Lung (tissue), 12 donors: ENCODE data around the gene TMEM255A. TPM values are rescaled to one million over a fixed set of nuclear protein-coding genes. Genes with fewer than 3 reads are reported as not detected.

Source experiments
- ATAC-seq: fragments of 200-7000 bp; cut with Tn5 transposase; one replicate; pipeline ENCODE4 v1.9.1; 2020; ENCODE audit warnings: moderate number of reproducible peaks; ENCODE audit not compliant: insufficient read depth, low FRiP score
- DNase-seq, 3 donors: peaks; one replicate each; pipeline ENCODE4 v3.0.0-alpha.2; 2013 to 2017
- H3K27ac ChIP-seq, 2 donors: one replicate each; pipeline ENCODE4 v1.5.1; 2013; ENCODE audit warnings: mild to moderate bottlenecking in 2 of 2, moderate library complexity in 2 of 2, control low read depth in 1 of 2, inconsistent platforms in 1 of 2, low read depth in 1 of 2, low read length in 1 of 2
- H3K27me3 ChIP-seq, 3 donors: one replicate each; pipeline ENCODE4 v1.5.1; 2013; ENCODE audit warnings: low read length in 2 of 3; ENCODE audit not compliant: control insufficient read depth in 3 of 3, insufficient read depth in 3 of 3
- H3K36me3 ChIP-seq, 4 donors: one replicate each; pipeline ENCODE4 v1.5.1; 2013; ENCODE audit warnings: low read length in 4 of 4, mild to moderate bottlenecking in 1 of 4, moderate library complexity in 1 of 4; ENCODE audit not compliant: control insufficient read depth in 4 of 4, insufficient read depth in 4 of 4
- H3K4me1 ChIP-seq, 5 donors: one replicate each; pipeline ENCODE4 v1.5.1; 2013; ENCODE audit warnings: low read length in 5 of 5, mild to moderate bottlenecking in 2 of 5, moderate library complexity in 1 of 5; ENCODE audit not compliant: control insufficient read depth in 5 of 5, insufficient read depth in 5 of 5
- H3K4me3 ChIP-seq: one replicate; pipeline ENCODE4 v1.5.1; 2013; ENCODE audit warnings: mild to moderate bottlenecking, control low read depth, moderate library complexity
- H3K9ac ChIP-seq, 2 donors: one replicate each; pipeline ENCODE4 v1.5.1; 2013; ENCODE audit warnings: low read length in 2 of 2, control low read depth in 1 of 2; ENCODE audit not compliant: insufficient read depth in 1 of 2
- H3K9me3 ChIP-seq, 4 donors: one replicate each; pipeline ENCODE4 v1.5.1; 2013; ENCODE audit warnings: low read length in 3 of 4, mild to moderate bottlenecking in 1 of 4, moderate library complexity in 1 of 4; ENCODE audit not compliant: control insufficient read depth in 4 of 4, insufficient read depth in 3 of 4
- CTCF ChIP-seq: IDR thresholded peaks from 2 replicates; pipeline ENCODE4 v1.5.1; 2012; ENCODE audit warnings: mild to moderate bottlenecking; ENCODE audit errors: control extremely low read depth, extremely low read depth
- WGBS, 2 donors: extraction: QIAGEN DNeasy Blood & Tissue Kit; methylation state at CpG; one replicate each; pipeline ENCODE4 v1.1.7; 2013; 5-methylcytosine and 5-hydroxymethylcytosine counted together
- polyA plus RNA-seq, 2 donors: library from polyadenylated mRNA; stranded (reverse); fragments of 200-250 nt; gene quantifications; one replicate each; pipeline ENCODE4 v1.2.1, GENCODE V29; 2013
- total RNA-seq, 2 donors: library from RNA; depleted of rRNA in 1 of 2; stranded (reverse); fragments of >200 nt in 1 of 2; gene quantifications; one replicate each; pipeline ENCODE4 v1.2.1, GENCODE V29; 2014 to 2021
- donor health status: control.
- donor health status: control.
- donor health status: Bipolar disorder and iron deficiency.
- donor health status: healthy.
- donor health status: DM: yes; HTN: yes; CAD: no.

TMEM255A gene
- total and polyA plus RNA-seq, 4 donors: 0.20 to 0.80 (median 0.45) TPM

GRCh38 chrX:120238933-120239332 is 72.3 kb downstream of the TMEM255A start:
- no peak for TF ChIP-seq CTCF
- Histone ChIP-seq H3K9me3 (no peaks in the 10 kb centered on the region), H3K4me1 (peaks cover 0 to 3% (median 0%) of the 10 kb centered on the region in 5 donors), H3K27ac (no peak overlapping the region), H3K36me3 (peaks cover 0 to 1% (median 0%) of the 10 kb centered on the region in 4 donors), H3K4me3 (no peak overlapping the region), H3K27me3 (no peaks in the 10 kb centered on the region), H3K9ac (no peak overlapping the region)
- ATAC-seq (no peak), DNase-seq (no peak)
- WGBS, 2 donors: 75 to 88% methylated on average over 4 of the region's 4 CpGs

GRCh38 chrX:120236687-120237479 is 74.4 kb downstream of the TMEM255A start:
- TF ChIP-seq CTCF: no peak
- Histone ChIP-seq H3K9ac (no peak overlapping the region), H3K27me3 (no peaks in the 10 kb centered on the region), H3K36me3 (peaks cover 0 to 1% (median 0%) of the 10 kb centered on the region in 4 donors), H3K4me3 (no peak overlapping the region), H3K4me1 (no peaks in the 10 kb centered on the region), H3K9me3 (no peaks in the 10 kb centered on the region), H3K27ac (no peak overlapping the region)
- ATAC-seq (no peak), DNase-seq (no peak)
- 88 to 94% methylated on average over 3 of the region's 3 CpGs for WGBS, 2 donors

GRCh38 chrX:120235284-120235683 is 76.0 kb downstream of the TMEM255A start:
- no peak for TF ChIP-seq CTCF
- no peak for ATAC-seq
- Histone ChIP-seq H3K27me3 (no peaks in the 10 kb centered on the region), H3K4me3 (no peak overlapping the region), H3K9me3 (no peaks in the 10 kb centered on the region), H3K4me1 (no peaks in the 10 kb centered on the region), H3K9ac (no peak overlapping the region), H3K36me3 (peaks cover 0 to 1% (median 0%) of the 10 kb centered on the region in 4 donors), H3K27ac (no peak overlapping the region)
- no peak for DNase-seq
- 70 to 93% methylated on average over 6 of the region's 6 CpGs for WGBS, 2 donors
